B cell (primary cell): ENCODE results near the gene TRPM6. TPM values are rescaled to one million over a fixed set of nuclear protein-coding genes. Genes with fewer than 3 reads are reported as not detected.

ENCODE experiments used
- ATAC-seq: fragments of 200-7000 bp; cut with Tn5 transposase; one replicate; pipeline ENCODE4 v1.10.0; 2021; ENCODE audit warnings: low read depth, mild to moderate bottlenecking, moderate number of reproducible peaks, moderate library complexity
- CTCF ChIA-PET: fragments of 350-600 bp; sonication (Branson Sonifier 250); formaldehyde crosslinking; loops from one replicate; lab custom pipeline; 2021; ENCODE audit warnings: antibody characterized with exemption, inconsistent platforms; lab: Charles Lee
- POLR2A ChIA-PET: fragments of 350-600 bp; sonication (Branson Sonifier 250); formaldehyde crosslinking; loops from one replicate; lab custom pipeline; 2021; ENCODE audit warnings: antibody characterized with exemption; lab: Charles Lee
- DNase-seq: peaks from one replicate; pipeline ENCODE4 v3.0.0; 2013
- H2AFZ ChIP-seq: 2 replicates; pipeline ENCODE4 v1.6.1; 2012; ENCODE audit warnings: mild to moderate bottlenecking, low read depth, low read length; ENCODE audit not compliant: insufficient read depth, poor library complexity, severe bottlenecking
- H3K27ac ChIP-seq, 2 donors: 1 replicate in 1 of 2; 2 replicates in 1 of 2; pipeline ENCODE4 v1.5.1; 2012 to 2013; ENCODE audit warnings: low read length in 2 of 2, mild to moderate bottlenecking in 2 of 2, moderate library complexity in 1 of 2
- H3K27me3 ChIP-seq, 4 experiments: fragments of 200-600 bp in 1 of 4; sonication (generic) in 1 of 4; replicated peaks in 1 of 4; 1 replicate in 2 of 4; 2 replicates in 2 of 4; pipeline versions ENCODE4 v1.6.1 to v1.7.0; 2013 to 2016; ENCODE audit warnings: low read length in 3 of 4, mild to moderate bottlenecking in 2 of 4, mixed read lengths in 1 of 4, moderate library complexity in 1 of 4; ENCODE audit not compliant: insufficient read depth in 4 of 4, control insufficient read depth in 3 of 4; ENCODE audit errors: control extremely low read depth in 1 of 4
- H3K36me3 ChIP-seq, 2 experiments: replicated peaks in 1 of 2; 1 replicate in 1 of 2; 2 replicates in 1 of 2; pipeline versions ENCODE4 v1.6.1 to v1.7.1; 2013; ENCODE audit warnings: low read length in 1 of 2; ENCODE audit not compliant: insufficient read depth in 2 of 2, control insufficient read depth in 1 of 2; ENCODE audit errors: control extremely low read depth in 1 of 2, extremely low read depth in 1 of 2
- H3K4me1 ChIP-seq, 2 donors: fragments of 200-600 bp in 1 of 2; sonication (generic) in 1 of 2; 1 replicate in 1 of 2; 2 replicates in 1 of 2; pipeline versions ENCODE4 v1.5.1 to v1.6.1; 2013 to 2017; ENCODE audit warnings: low read length in 2 of 2; ENCODE audit not compliant: control insufficient read depth in 2 of 2, insufficient read depth in 2 of 2
- H3K4me2 ChIP-seq: replicated peaks from 2 replicates; pipeline ENCODE3; 2012; ENCODE audit warnings: mild to moderate bottlenecking, low read depth, low read length; ENCODE audit not compliant: poor library complexity, severe bottlenecking
- H3K4me3 ChIP-seq, 5 experiments: fragments of 200-600 bp in 1 of 5; sonication (generic) in 1 of 5; 1 replicate in 3 of 5; 2 replicates in 2 of 5; pipeline versions ENCODE4 v1.5.1 to v1.7.0; 2011 to 2016; ENCODE audit warnings: low read length in 4 of 5, mild to moderate bottlenecking in 4 of 5, low read depth in 2 of 5, control low read depth in 1 of 5, moderate library complexity in 1 of 5; ENCODE audit not compliant: insufficient read depth in 1 of 5; ENCODE audit errors: control extremely low read depth in 1 of 5, extremely low read depth in 1 of 5
- H3K79me2 ChIP-seq: fragments of 200-600 bp; sonication (generic); one replicate; pipeline ENCODE4 v1.6.0; 2016; ENCODE audit warnings: low read length; ENCODE audit not compliant: control insufficient read depth, insufficient read depth
- H3K9ac ChIP-seq: fragments of 200-600 bp; sonication (generic); 2 replicates; pipeline ENCODE4 v1.6.1; 2017; ENCODE audit warnings: mild to moderate bottlenecking, low read length, moderate library complexity
- H3K9me3 ChIP-seq, 3 donors: one replicate each; pipeline versions ENCODE4 v1.6.1 to v1.7.1; 2013; ENCODE audit warnings: low read length in 2 of 3; ENCODE audit not compliant: control insufficient read depth in 2 of 3, insufficient read depth in 1 of 3; ENCODE audit errors: control extremely low read depth in 1 of 3
- H4K20me1 ChIP-seq: 2 replicates; pipeline ENCODE4 v1.6.0; 2012; ENCODE audit warnings: mild to moderate bottlenecking, low read length; ENCODE audit not compliant: insufficient read depth, control insufficient read depth, poor library complexity, severe bottlenecking
- H3K27ac Mint-ChIP-seq: one replicate; pipeline ENCODE4 v1.8.0; 2021; ENCODE audit warnings: mixed read lengths
- H3K27me3 Mint-ChIP-seq: one replicate; pipeline ENCODE4 v1.8.0; 2021; ENCODE audit warnings: mixed read lengths
- H3K4me1 Mint-ChIP-seq: one replicate; pipeline ENCODE4 v1.8.0; 2021; ENCODE audit warnings: mixed read lengths
- H3K4me3 Mint-ChIP-seq: one replicate; pipeline ENCODE4 v1.8.0; 2021; ENCODE audit warnings: mixed read lengths
- H3K9me3 Mint-ChIP-seq: one replicate; pipeline ENCODE4 v1.8.0; 2022; ENCODE audit warnings: mixed read lengths; ENCODE audit not compliant: insufficient read depth
- CTCF ChIP-seq: fragments of 200-600 bp; IDR thresholded peaks from one replicate; pipeline ENCODE4 v1.8.0; 2022; ENCODE audit warnings: antibody characterized with exemption, mild to moderate bottlenecking
- EZH2 ChIP-seq: IDR thresholded peaks from 2 replicates; pipeline ENCODE4 v1.6.1; 2012; ENCODE audit warnings: borderline replicate concordance, low read depth, mild to moderate bottlenecking, moderate library complexity, low read length; ENCODE audit not compliant: insufficient read depth, poor library complexity, severe bottlenecking
- WGBS: methylation state at CpG from one replicate; pipeline ENCODE4 v1.1.5; 2013; ENCODE audit warnings: missing lambda C conversion rate; ENCODE audit not compliant: insufficient coverage; 5-methylcytosine and 5-hydroxymethylcytosine counted together
- intact Hi-C: fragments of 100-400 bp; cut with micrococcal nuclease; formaldehyde crosslinking; loops from one replicate; pipeline ENCODE4 v1.10.0; 2022
- polyA minus RNA-seq: library from RNA; depleted of rRNA, polyadenylated mRNA; stranded (reverse); fragments of >200 nt; gene quantifications from 2 replicates; pipeline ENCODE4 v1.2.3, GENCODE V29; 2012
- polyA plus RNA-seq: library from polyadenylated mRNA; depleted of rRNA; stranded (reverse); fragments of >200 nt; gene quantifications from 2 replicates; pipeline ENCODE4 v1.2.3, GENCODE V29; 2012
- total RNA-seq, 2 donors: library from RNA; stranded (reverse); fragments of 120-200 nt in 1 of 2; gene quantifications; 1 replicate in 1 of 2; 2 replicates in 1 of 2; pipeline versions ENCODE4 v1.2.3 to v1.2.4, GENCODE V29; 2013 to 2022

Gene TRPM6
- total RNA-seq (not detected in 2 replicates), polyA plus RNA-seq (not detected in 2 replicates), polyA minus RNA-seq (under 0.01 TPM in 1 of 2 replicates, not detected in the other)
- total RNA-seq (2013) = 0.02 TPM

GRCh38 chr9:74887041-74887980 lies at the start of gene TRPM6:
TSS of gene TRPM6 (minus strand) at chr9:74887921. CDS start at chr9:74887856, 65 bp downstream.
- Histone ChIP-seq H3K27ac (no peak within 1 kb of the TSS), H3K4me3 (peak within 1 kb of the TSS; percentile 14 to 59 (median 47)), H3K27me3 (peaks cover 2 to 34% (median 22%) of the 10 kb centered on the region in 4 experiments), H3K4me2 (peak within 1 kb of the TSS; percentile 83), H3K9me3 (peaks cover 0 to 7% (median 3%) of the 10 kb centered on the region in 3 donors), H2AFZ (peak within 1 kb of the TSS; percentile 66), H3K36me3 (no peaks in the 10 kb centered on the region), H3K9ac (peak within 1 kb of the TSS; percentile 50), H4K20me1 (no peaks in the 10 kb centered on the region), H3K79me2 (no peaks in the 10 kb centered on the region), H3K4me1 (peaks cover 14 to 20% of the 10 kb centered on the region in 2 donors)
- H3K27me3 Mint-ChIP-seq = peaks cover 59% of the 10 kb centered on the region
- intact Hi-C loops = no loop called here
- H3K4me1 Mint-ChIP-seq = peaks cover 13% of the 10 kb centered on the region
- no peak within 1 kb of the TSS for H3K27ac Mint-ChIP-seq
- peaks cover 6% of the 10 kb centered on the region for H3K9me3 Mint-ChIP-seq
- 7% methylated on average over 60 of the region's 64 CpGs for WGBS
- peak; percentile 31 for DNase-seq
- TF ChIP-seq EZH2 (no peak), CTCF (no peak)
- ATAC-seq = peak; percentile 10
- CTCF ChIA-PET = no interaction called here
- peak within 1 kb of the TSS; percentile 86 for H3K4me3 Mint-ChIP-seq
- POLR2A ChIA-PET = no interaction called here

GRCh38 chr9:74935008-74935407 lies 47.3 kb upstream of the TRPM6 start:
- ChIA-PET CTCF (interaction anchor here (1.0 kb wide), 1 partner anchor 17 kb away, joined by 3 read pairs; no protein-coding TSS in a partner anchor), POLR2A (no interaction called here)
- Histone ChIP-seq H3K9ac (no peak overlapping the region), H3K27ac (no peak overlapping the region), H2AFZ (no peak overlapping the region), H3K4me2 (no peak overlapping the region), H3K79me2 (no peaks in the 10 kb centered on the region), H3K4me1 (no peaks in the 10 kb centered on the region), H3K27me3 (no peaks in the 10 kb centered on the region), H3K36me3 (no peaks in the 10 kb centered on the region), H3K4me3 (no peak overlapping the region), H4K20me1 (no peaks in the 10 kb centered on the region), H3K9me3 (peaks cover 0 to 5% (median 0%) of the 10 kb centered on the region in 3 donors)
- ATAC-seq (no peak), DNase-seq (no peak)
- Mint-ChIP-seq H3K4me3 (no peak overlapping the region), H3K9me3 (no peaks in the 10 kb centered on the region), H3K27ac (no peak overlapping the region), H3K4me1 (no peaks in the 10 kb centered on the region), H3K27me3 (peaks cover 3% of the 10 kb centered on the region)
- TF ChIP-seq CTCF (no peak), EZH2 (no peak)
- intact Hi-C loops = no loop called here
- WGBS = 94% methylated on average over 5 of the region's 8 CpGs
